ENCODE results near the gene CLTCL1.

Gene CLTCL1

DNA sequence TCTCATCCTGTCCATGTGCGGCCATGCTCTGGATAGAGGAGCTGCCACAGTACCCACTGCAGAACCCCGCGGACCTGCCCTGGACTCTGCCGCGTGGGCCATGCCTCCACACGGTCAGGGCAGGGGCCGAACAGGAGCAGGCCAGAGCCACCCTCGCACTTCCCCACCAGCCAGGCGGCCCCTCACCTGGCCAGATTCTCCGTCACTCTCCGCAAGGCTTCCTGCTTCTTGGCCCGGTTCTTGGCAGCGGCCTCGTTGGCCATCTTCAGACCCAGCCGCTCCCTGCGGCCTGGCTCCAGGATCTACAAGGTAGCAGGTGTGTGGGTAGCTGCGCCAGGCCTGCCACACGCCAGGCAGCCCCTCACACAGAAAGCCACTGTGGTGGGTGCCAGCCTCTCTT lies 156.6 kb downstream of the CLTCL1 start:
- no peak for DNase-seq (ENCODE audit: extremely low read depth, insufficient read length)
- no peak for TF ChIP-seq CTCF (IDR thresholded peaks at IDR 0.05; ENCODE audit: insufficient read depth, low read length, poor library complexity, severe bottlenecking)
- Histone ChIP-seq H3K4me3 (replicated peaks; ENCODE audit: low read depth, low read length) (no peak overlapping the region), H3K27me3 (replicated peaks; ENCODE audit: control insufficient read depth, insufficient read depth, low read length) (no peaks in the 10 kb centered on the region), H3K36me3 (ENCODE audit: control insufficient read depth, insufficient read depth, low read length) (peaks cover 50% of the 10 kb centered on the region)

GRCh38 chr22:19134176-19134831 lies 157.2 kb downstream of the CLTCL1 start:
- TF ChIP-seq CTCF (IDR thresholded peaks at IDR 0.05; ENCODE audit: insufficient read depth, low read length, poor library complexity, severe bottlenecking) = no peak
- Histone ChIP-seq H3K36me3 (ENCODE audit: control insufficient read depth, insufficient read depth, low read length) (peaks cover 45% of the 10 kb centered on the region), H3K27me3 (replicated peaks; ENCODE audit: control insufficient read depth, insufficient read depth, low read length) (no peaks in the 10 kb centered on the region), H3K4me3 (replicated peaks; ENCODE audit: low read depth, low read length) (no peak overlapping the region)
- DNase-seq (ENCODE audit: extremely low read depth, insufficient read length) = no peak

DNA sequence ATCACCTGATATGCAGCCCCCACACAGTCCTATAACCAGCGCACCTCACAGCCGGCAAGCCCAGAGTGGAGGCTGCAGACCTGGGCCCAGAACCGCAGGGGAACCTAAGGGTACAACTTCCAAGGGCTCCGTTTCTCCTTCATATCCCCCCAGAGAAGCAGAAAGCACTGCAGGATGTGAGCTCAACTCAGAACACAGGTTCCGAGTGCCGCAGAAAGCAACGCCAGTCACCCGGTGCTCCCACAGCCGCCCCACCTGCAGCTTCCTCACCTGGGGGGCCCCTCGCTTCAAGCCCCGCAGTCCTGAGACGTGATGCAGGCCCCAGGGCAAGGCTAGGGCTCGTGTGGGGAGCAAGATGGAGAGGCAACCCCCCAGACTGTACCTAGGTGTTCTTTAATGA lies 158.0 kb downstream of the CLTCL1 start:
- no peak for DNase-seq (ENCODE audit: extremely low read depth, insufficient read length)
- Histone ChIP-seq H3K4me3 (replicated peaks; ENCODE audit: low read depth, low read length) (no peak overlapping the region), H3K36me3 (ENCODE audit: control insufficient read depth, insufficient read depth, low read length) (peaks cover 39% of the 10 kb centered on the region), H3K27me3 (replicated peaks; ENCODE audit: control insufficient read depth, insufficient read depth, low read length) (no peaks in the 10 kb centered on the region)
- TF ChIP-seq CTCF (IDR thresholded peaks at IDR 0.05; ENCODE audit: insufficient read depth, low read length, poor library complexity, severe bottlenecking) = no peak

GRCh38 chr22:19132693-19133400 lies 158.7 kb downstream of the CLTCL1 start:
- no peak for DNase-seq (ENCODE audit: extremely low read depth, insufficient read length)
- TF ChIP-seq CTCF (IDR thresholded peaks at IDR 0.05; ENCODE audit: insufficient read depth, low read length, poor library complexity, severe bottlenecking) = no peak
- no peak overlapping the region for H3K4me3 ChIP-seq (replicated peaks; ENCODE audit: low read depth, low read length)
- H3K36me3 ChIP-seq (ENCODE audit: control insufficient read depth, insufficient read depth, low read length) = peaks cover 32% of the 10 kb centered on the region
- no peaks in the 10 kb centered on the region for H3K27me3 ChIP-seq (replicated peaks; ENCODE audit: control insufficient read depth, insufficient read depth, low read length)

- DNase-seq (ENCODE audit: extremely low read depth, insufficient read length) = no peak
- TF ChIP-seq CTCF (IDR thresholded peaks at IDR 0.05; ENCODE audit: insufficient read depth, low read length, poor library complexity, severe bottlenecking) = no peak
- Histone ChIP-seq H3K4me3 (replicated peaks; ENCODE audit: low read depth, low read length) (no peak overlapping the region), H3K27me3 (replicated peaks; ENCODE audit: control insufficient read depth, insufficient read depth, low read length) (no peaks in the 10 kb centered on the region), H3K36me3 (ENCODE audit: control insufficient read depth, insufficient read depth, low read length) (peaks cover 25% of the 10 kb centered on the region)
Measured at GRCh38 chr22:19132153-19132552, 159.4 kb downstream of the CLTCL1 start.

Data from GM06990 (cell line).